Bladder microvascular endothelial cell (primary cell): ENCODE results near the gene NCKAP5L. TPM values are rescaled to one million over a fixed set of nuclear protein-coding genes. Genes with fewer than 3 reads are reported as not detected.

Experiments used
- total RNA-seq: library from RNA; depleted of rRNA; stranded (reverse); fragments of >200 nt; gene quantifications from 2 replicates; pipeline ENCODE4 v1.2.3, GENCODE V29; 2014

NCKAP5L gene
- total RNA-seq: 6.6 and 12.3 TPM in 2 replicates

GRCh38 chr12:49828133-49829091, at the start of gene NCKAP5L:
Gene NCKAP5L (minus strand): TSS chr12:49828413. CDS start chr12:49804044, 24,369 bp downstream.

GRCh38 chr12:49842519-49843352, 14.5 kb upstream of the NCKAP5L start, which contains the start of gene BCDIN3D:
Gene BCDIN3D (minus strand): TSS chr12:49843106. CDS start chr12:49843087, 19 bp downstream.

Other genes with a start within 250 kb of the NCKAP5L start
- gene FAM186B, start 222.8 kb downstream of the NCKAP5L start, total RNA-seq: under 0.01 and 0.06 TPM in 2 replicates
- 2.1 and 5.3 TPM in 2 replicates for gene PRPF40B, start 204.9 kb downstream of the NCKAP5L start, total RNA-seq
- 61.7 and 123 TPM in 2 replicates for gene FMNL3, start 121.0 kb downstream of the NCKAP5L start, total RNA-seq
- gene TMBIM6, start 86.9 kb downstream of the NCKAP5L start, total RNA-seq: 281 and 443 TPM in 2 replicates
- gene BCDIN3D, start 14.7 kb upstream of the NCKAP5L start, total RNA-seq: 2.1 and 2.5 TPM in 2 replicates
- gene FAIM2, start 75.5 kb upstream of the NCKAP5L start, total RNA-seq: not detected in 2 replicates
- not detected in 2 replicates for gene AQP2, start 122.3 kb upstream of the NCKAP5L start, total RNA-seq
- gene AQP5, start 133.5 kb upstream of the NCKAP5L start, total RNA-seq: under 0.01 and 0.19 TPM in 2 replicates
- gene AQP6, start 144.5 kb upstream of the NCKAP5L start, total RNA-seq: not detected in 2 replicates
- 27.6 and 51.6 TPM in 2 replicates for gene RACGAP1, start 197.1 kb upstream of the NCKAP5L start, total RNA-seq
- 0.13 and 0.16 TPM in 2 replicates for gene ASIC1, start 229.2 kb upstream of the NCKAP5L start, total RNA-seq